Measurements from ENCODE around the gene EYA2. TPM values are rescaled to one million over a fixed set of nuclear protein-coding genes. Genes with fewer than 3 reads are reported as not detected.

The EYA2 gene
- total and polyA plus RNA-seq, 2 of the 4 experiments (the other 2 are of a cell fraction): 2.3 to 5.4 TPM

- intact Hi-C loops (cut with micrococcal nuclease): no loop called here
- Histone ChIP-seq H4K5ac (ENCODE audit: low read depth, low read length) (no peak overlapping the region), H3K23ac (ENCODE audit: low read depth, low read length) (no peak overlapping the region), H3K9ac (ENCODE audit: low read depth, low read length) (no peak overlapping the region), H4K20me1 (ENCODE audit: insufficient read depth, low read length) (no peaks in the 10 kb centered on the region), H4K91ac (ENCODE audit: insufficient read depth, low read depth, low read length) (no peak overlapping the region), H3K4me1 (ENCODE audit: control insufficient read depth, insufficient read depth, low read length) (no peaks in the 10 kb centered on the region), H3K9me1 (ENCODE audit: insufficient read depth, low read length) (0 out of 2 replicates have a peak, but pooled peaks cover 2% of the 10 kb centered on the region), H2BK20ac (ENCODE audit: low read depth, low read length) (no peak overlapping the region), H3K4ac (ENCODE audit: low read depth, low read length) (no peak overlapping the region), H2AK9ac (replicated peaks; ENCODE audit: low read depth, low read length, poor library complexity) (no peak overlapping the region), H3K14ac (replicated peaks; ENCODE audit: low read depth, low read length) (no peak overlapping the region), H3K56ac (ENCODE audit: extremely low read depth, insufficient read depth, low read length) (no peak overlapping the region), H2BK5ac (ENCODE audit: low read depth, low read length, poor library complexity, severe bottlenecking) (no peak overlapping the region), H3K9me3 (ENCODE audit: control insufficient read depth, insufficient read depth, low read length) (peaks cover 2% of the 10 kb centered on the region; the same call in 1 of the 2 replicates), H3K27me3 (ENCODE audit: control insufficient read depth, insufficient read depth, low read length) (no peaks in the 10 kb centered on the region), H3K36me3 (ENCODE audit: control insufficient read depth, insufficient read depth, low read length) (peaks cover 2% of the 10 kb centered on the region; the same call in 1 of the 2 replicates), H2BK15ac (ENCODE audit: low read depth, low read length) (no peak overlapping the region), H3K18ac (ENCODE audit: low read depth, low read length) (no peak overlapping the region), H2BK120ac (ENCODE audit: low read depth, low read length) (no peak overlapping the region), H3K4me2 (ENCODE audit: low read depth, low read length) (no peak overlapping the region), H3K4me3 (ENCODE audit: insufficient read depth, low read depth, low read length) (no peak overlapping the region), H3K27ac (ENCODE audit: insufficient read depth, low read length) (no peak overlapping the region), H2AFZ (replicated peaks; ENCODE audit: low read length, poor library complexity) (no peak overlapping the region), H2AK5ac (ENCODE audit: low read depth, low read length) (no peak overlapping the region), H4K8ac (ENCODE audit: low read depth in 2 of 2, low read length in 2 of 2) (no peak overlapping the region), H3K79me1 (ENCODE audit: low read depth in 1 of 2, low read length in 2 of 2) (no peaks in the 10 kb centered on the region)
- in situ Hi-C loops (cut with MboI; ENCODE audit: low sequenced_read_pairs): loop anchor here (25.0 kb wide), 1 partner anchor 246 kb away; no protein-coding TSS in a partner anchor
- ATAC-seq (ENCODE audit: low read depth) (no peak), DNase-seq (no peak)
- dilution Hi-C loops (cut with HindIII; ENCODE audit: low sequenced_read_pairs, unreplicated experiment): no loop called here
- no CpG with 5 or more reads among the region's 14 CpGs for WGBS, 2 experiments (ENCODE audit: extremely low coverage in 2 of 2, insufficient read length in 1 of 2)
- ChIA-PET POLR2A (ENCODE audit: unreplicated experiment) (no interaction called here), CTCF (no interaction called here)
- BruUV-seq (replicated peaks): no TSS peak
- TF ChIP-seq RCOR1 (IDR thresholded peaks at IDR 0.05; ENCODE audit: insufficient replicate concordance, low read length) (no peak), MXI1 (IDR thresholded peaks at IDR 0.05; ENCODE audit: borderline replicate concordance, low read depth, low read length) (no peak), CEBPB (IDR thresholded peaks at IDR 0.05; ENCODE audit: low read depth, low read length) (no peak), BHLHE40 (IDR thresholded peaks at IDR 0.05; ENCODE audit: low read depth, low read length) (no peak), ELK1 (IDR thresholded peaks at IDR 0.05; ENCODE audit: borderline replicate concordance, low read depth, low read length) (no peak), SMC3 (IDR thresholded peaks at IDR 0.05; ENCODE audit: low read depth, low read length) (no peak), USF2 (IDR thresholded peaks at IDR 0.05; ENCODE audit: low read depth, low read length) (no peak), MAZ (IDR thresholded peaks at IDR 0.05; ENCODE audit: borderline replicate concordance, low read depth, low read length) (no peak), RAD21 (IDR thresholded peaks at IDR 0.05; ENCODE audit: low read length) (no peak), MAFK (IDR thresholded peaks at IDR 0.05; ENCODE audit: low read depth, low read length) (no peak), CHD1 (IDR thresholded peaks at IDR 0.05; ENCODE audit: low read depth, low read length) (no peak), RFX5 (IDR thresholded peaks at IDR 0.05; ENCODE audit: low read depth, low read length) (no peak), POLR2A (IDR thresholded peaks at IDR 0.05; ENCODE audit: low read depth, low read length) (no peak), NFE2L2 (IDR thresholded peaks at IDR 0.05; ENCODE audit: low read depth, low read length) (no peak), FOS (IDR thresholded peaks at IDR 0.05; ENCODE audit: low read depth, low read length) (no peak)
These were observed 113.4 kb downstream of the EYA2 start for GRCh38 chr20:47007826-47008655.

Measured in IMR-90 (cell line).